B cell (primary cell): ENCODE measurements around the gene PANK1. TPM values are rescaled to one million over a fixed set of nuclear protein-coding genes. Genes with fewer than 3 reads are reported as not detected.

Experiments
- ATAC-seq: fragments of 200-7000 bp; cut with Tn5 transposase; one replicate; pipeline ENCODE4 v1.10.0; 2021; ENCODE audit warnings: low read depth, mild to moderate bottlenecking, moderate number of reproducible peaks, moderate library complexity
- CTCF ChIA-PET: fragments of 350-600 bp; sonication (Branson Sonifier 250); formaldehyde crosslinking; loops from one replicate; lab custom pipeline; 2021; ENCODE audit warnings: antibody characterized with exemption, inconsistent platforms; lab: Charles Lee
- POLR2A ChIA-PET: fragments of 350-600 bp; sonication (Branson Sonifier 250); formaldehyde crosslinking; loops from one replicate; lab custom pipeline; 2021; ENCODE audit warnings: antibody characterized with exemption; lab: Charles Lee
- DNase-seq: peaks from one replicate; pipeline ENCODE4 v3.0.0; 2013
- H2AFZ ChIP-seq: 2 replicates; pipeline ENCODE4 v1.6.1; 2012; ENCODE audit warnings: mild to moderate bottlenecking, low read depth, low read length; ENCODE audit not compliant: insufficient read depth, poor library complexity, severe bottlenecking
- H3K27ac ChIP-seq, 2 donors: 1 replicate in 1 of 2; 2 replicates in 1 of 2; pipeline ENCODE4 v1.5.1; 2012 to 2013; ENCODE audit warnings: low read length in 2 of 2, mild to moderate bottlenecking in 2 of 2, moderate library complexity in 1 of 2
- H3K27me3 ChIP-seq, 4 experiments: fragments of 200-600 bp in 1 of 4; sonication (generic) in 1 of 4; replicated peaks in 1 of 4; 1 replicate in 2 of 4; 2 replicates in 2 of 4; pipeline versions ENCODE4 v1.6.1 to v1.7.0; 2013 to 2016; ENCODE audit warnings: low read length in 3 of 4, mild to moderate bottlenecking in 2 of 4, mixed read lengths in 1 of 4, moderate library complexity in 1 of 4; ENCODE audit not compliant: insufficient read depth in 4 of 4, control insufficient read depth in 3 of 4; ENCODE audit errors: control extremely low read depth in 1 of 4
- H3K36me3 ChIP-seq, 2 experiments: replicated peaks in 1 of 2; 1 replicate in 1 of 2; 2 replicates in 1 of 2; pipeline versions ENCODE4 v1.6.1 to v1.7.1; 2013; ENCODE audit warnings: low read length in 1 of 2; ENCODE audit not compliant: insufficient read depth in 2 of 2, control insufficient read depth in 1 of 2; ENCODE audit errors: control extremely low read depth in 1 of 2, extremely low read depth in 1 of 2
- H3K4me1 ChIP-seq, 2 donors: fragments of 200-600 bp in 1 of 2; sonication (generic) in 1 of 2; 1 replicate in 1 of 2; 2 replicates in 1 of 2; pipeline versions ENCODE4 v1.5.1 to v1.6.1; 2013 to 2017; ENCODE audit warnings: low read length in 2 of 2; ENCODE audit not compliant: control insufficient read depth in 2 of 2, insufficient read depth in 2 of 2
- H3K4me2 ChIP-seq: replicated peaks from 2 replicates; pipeline ENCODE3; 2012; ENCODE audit warnings: mild to moderate bottlenecking, low read depth, low read length; ENCODE audit not compliant: poor library complexity, severe bottlenecking
- H3K4me3 ChIP-seq, 5 experiments: fragments of 200-600 bp in 1 of 5; sonication (generic) in 1 of 5; 1 replicate in 3 of 5; 2 replicates in 2 of 5; pipeline versions ENCODE4 v1.5.1 to v1.7.0; 2011 to 2016; ENCODE audit warnings: low read length in 4 of 5, mild to moderate bottlenecking in 4 of 5, low read depth in 2 of 5, control low read depth in 1 of 5, moderate library complexity in 1 of 5; ENCODE audit not compliant: insufficient read depth in 1 of 5; ENCODE audit errors: control extremely low read depth in 1 of 5, extremely low read depth in 1 of 5
- H3K79me2 ChIP-seq: fragments of 200-600 bp; sonication (generic); one replicate; pipeline ENCODE4 v1.6.0; 2016; ENCODE audit warnings: low read length; ENCODE audit not compliant: control insufficient read depth, insufficient read depth
- H3K9ac ChIP-seq: fragments of 200-600 bp; sonication (generic); 2 replicates; pipeline ENCODE4 v1.6.1; 2017; ENCODE audit warnings: mild to moderate bottlenecking, low read length, moderate library complexity
- H3K9me3 ChIP-seq, 3 donors: one replicate each; pipeline versions ENCODE4 v1.6.1 to v1.7.1; 2013; ENCODE audit warnings: low read length in 2 of 3; ENCODE audit not compliant: control insufficient read depth in 2 of 3, insufficient read depth in 1 of 3; ENCODE audit errors: control extremely low read depth in 1 of 3
- H4K20me1 ChIP-seq: 2 replicates; pipeline ENCODE4 v1.6.0; 2012; ENCODE audit warnings: mild to moderate bottlenecking, low read length; ENCODE audit not compliant: insufficient read depth, control insufficient read depth, poor library complexity, severe bottlenecking
- H3K27ac Mint-ChIP-seq: one replicate; pipeline ENCODE4 v1.8.0; 2021; ENCODE audit warnings: mixed read lengths
- H3K27me3 Mint-ChIP-seq: one replicate; pipeline ENCODE4 v1.8.0; 2021; ENCODE audit warnings: mixed read lengths
- H3K4me1 Mint-ChIP-seq: one replicate; pipeline ENCODE4 v1.8.0; 2021; ENCODE audit warnings: mixed read lengths
- H3K4me3 Mint-ChIP-seq: one replicate; pipeline ENCODE4 v1.8.0; 2021; ENCODE audit warnings: mixed read lengths
- H3K9me3 Mint-ChIP-seq: one replicate; pipeline ENCODE4 v1.8.0; 2022; ENCODE audit warnings: mixed read lengths; ENCODE audit not compliant: insufficient read depth
- EZH2 ChIP-seq: IDR thresholded peaks from 2 replicates; pipeline ENCODE4 v1.6.1; 2012; ENCODE audit warnings: borderline replicate concordance, low read depth, mild to moderate bottlenecking, moderate library complexity, low read length; ENCODE audit not compliant: insufficient read depth, poor library complexity, severe bottlenecking
- WGBS: methylation state at CpG from one replicate; pipeline ENCODE4 v1.1.5; 2013; ENCODE audit warnings: missing lambda C conversion rate; ENCODE audit not compliant: insufficient coverage; 5-methylcytosine and 5-hydroxymethylcytosine counted together
- intact Hi-C: fragments of 100-400 bp; cut with micrococcal nuclease; formaldehyde crosslinking; loops from one replicate; pipeline ENCODE4 v1.10.0; 2022
- polyA plus RNA-seq: library from polyadenylated mRNA; depleted of rRNA; stranded (reverse); fragments of >200 nt; gene quantifications from 2 replicates; pipeline ENCODE4 v1.2.3, GENCODE V29; 2012
- total RNA-seq, 2 donors: library from RNA; stranded (reverse); fragments of 120-200 nt in 1 of 2; gene quantifications; 1 replicate in 1 of 2; 2 replicates in 1 of 2; pipeline versions ENCODE4 v1.2.3 to v1.2.4, GENCODE V29; 2013 to 2022
- TF ChIP-seq, protein P1 (sequence below): fragments of 200-600 bp; IDR thresholded peaks from one replicate; pipeline ENCODE4 v1.8.0; 2022; ENCODE audit warnings: antibody characterized with exemption, mild to moderate bottlenecking

The PANK1 gene
- total and polyA plus RNA-seq, 2 donors (not counting 1 experiment from before 2014, with no cell fraction given): 0.31 to 2.9 TPM

DNA sequence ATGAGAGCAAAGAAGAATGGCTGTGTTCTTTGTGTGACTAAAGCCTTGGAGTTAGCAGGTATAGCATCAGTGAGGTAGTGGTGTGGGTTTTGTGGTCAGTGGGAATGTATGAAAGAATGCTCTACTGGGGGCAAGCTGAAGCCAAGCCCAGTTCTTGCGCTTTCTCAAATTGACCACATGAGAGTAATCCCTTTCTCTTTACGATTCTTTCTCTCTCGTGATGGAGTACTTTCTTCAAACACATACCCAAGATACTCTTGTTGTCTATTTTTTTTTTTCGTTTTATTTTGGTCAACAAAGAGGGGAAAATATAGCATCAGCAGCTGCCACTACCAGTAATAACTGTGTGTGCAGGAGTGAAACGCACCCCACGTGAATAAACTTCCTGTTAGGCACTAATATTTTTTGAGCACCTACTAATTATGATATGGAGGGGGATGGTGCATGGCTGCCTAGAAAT lies 8.4 kb upstream of the PANK1 start:
- DNase-seq: no peak
- no peak for ATAC-seq
- POLR2A ChIA-PET: no interaction called here
- Mint-ChIP-seq H3K27ac (no peak overlapping the region), H3K9me3 (peaks cover 5% of the 10 kb centered on the region), H3K4me1 (peaks cover 33% of the 10 kb centered on the region), H3K4me3 (no peak overlapping the region), H3K27me3 (no peaks in the 10 kb centered on the region)
- Histone ChIP-seq H3K4me1 (peaks cover 22 to 35% of the 10 kb centered on the region in 2 donors), H4K20me1 (no peaks in the 10 kb centered on the region), H3K4me3 (no peak overlapping the region), H3K79me2 (no peaks in the 10 kb centered on the region), H3K27ac (no peak overlapping the region), H3K4me2 (no peak overlapping the region), H3K27me3 (no peaks in the 10 kb centered on the region), H3K9me3 (peaks cover 0 to 15% (median 13%) of the 10 kb centered on the region in 3 donors), H3K9ac (no peak overlapping the region), H3K36me3 (no peaks in the 10 kb centered on the region), H2AFZ (no peak overlapping the region)
- no peak for TF ChIP-seq EZH2
- TF ChIP-seq, protein P1, sequence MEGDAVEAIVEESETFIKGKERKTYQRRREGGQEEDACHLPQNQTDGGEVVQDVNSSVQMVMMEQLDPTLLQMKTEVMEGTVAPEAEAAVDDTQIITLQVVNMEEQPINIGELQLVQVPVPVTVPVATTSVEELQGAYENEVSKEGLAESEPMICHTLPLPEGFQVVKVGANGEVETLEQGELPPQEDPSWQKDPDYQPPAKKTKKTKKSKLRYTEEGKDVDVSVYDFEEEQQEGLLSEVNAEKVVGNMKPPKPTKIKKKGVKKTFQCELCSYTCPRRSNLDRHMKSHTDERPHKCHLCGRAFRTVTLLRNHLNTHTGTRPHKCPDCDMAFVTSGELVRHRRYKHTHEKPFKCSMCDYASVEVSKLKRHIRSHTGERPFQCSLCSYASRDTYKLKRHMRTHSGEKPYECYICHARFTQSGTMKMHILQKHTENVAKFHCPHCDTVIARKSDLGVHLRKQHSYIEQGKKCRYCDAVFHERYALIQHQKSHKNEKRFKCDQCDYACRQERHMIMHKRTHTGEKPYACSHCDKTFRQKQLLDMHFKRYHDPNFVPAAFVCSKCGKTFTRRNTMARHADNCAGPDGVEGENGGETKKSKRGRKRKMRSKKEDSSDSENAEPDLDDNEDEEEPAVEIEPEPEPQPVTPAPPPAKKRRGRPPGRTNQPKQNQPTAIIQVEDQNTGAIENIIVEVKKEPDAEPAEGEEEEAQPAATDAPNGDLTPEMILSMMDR: no peak
- no CpG with 5 or more reads among the region's 6 CpGs for WGBS
- intact Hi-C loops: no loop called here
- CTCF ChIA-PET: no interaction called here

DNA sequence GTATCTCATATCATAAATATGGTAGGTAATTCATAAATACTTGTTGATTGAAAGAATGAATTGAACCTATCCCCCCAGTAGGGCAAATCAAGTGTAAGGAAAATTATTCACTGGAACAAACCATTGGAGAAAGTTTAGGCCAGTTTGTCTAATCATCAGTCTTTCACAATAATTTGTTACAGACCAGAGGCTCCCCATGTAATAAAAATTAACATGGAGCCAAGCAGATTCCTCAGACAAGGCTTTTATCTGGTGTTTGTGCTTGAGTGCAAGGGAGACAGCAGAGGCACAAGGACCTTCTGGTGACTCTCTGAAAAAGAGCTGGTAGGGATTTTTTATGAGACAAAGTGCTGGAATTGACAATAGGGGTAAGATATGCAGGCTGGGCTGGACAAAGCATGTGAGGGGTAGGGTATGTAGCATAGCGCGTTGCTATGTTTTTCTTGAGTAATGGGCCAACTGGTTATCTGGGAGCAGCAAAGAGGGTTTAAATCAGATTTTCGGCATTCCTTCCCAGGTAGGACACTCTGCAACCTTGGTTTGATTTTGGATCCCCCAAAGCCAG lies 7.8 kb upstream of the PANK1 start:
- Mint-ChIP-seq H3K4me1 (peaks cover 33% of the 10 kb centered on the region), H3K9me3 (peaks cover 5% of the 10 kb centered on the region), H3K27ac (peak overlapping the region; percentile 7), H3K27me3 (no peaks in the 10 kb centered on the region), H3K4me3 (no peak overlapping the region)
- DNase-seq (no peak), ATAC-seq (no peak)
- Histone ChIP-seq H3K36me3 (no peaks in the 10 kb centered on the region), H3K4me2 (peak overlapping the region; percentile 46), H2AFZ (peak overlapping the region; percentile 12), H3K27ac (peak overlapping the region; percentile 55 to 63), H3K4me1 (peaks cover 22 to 35% of the 10 kb centered on the region in 2 donors), H3K79me2 (no peaks in the 10 kb centered on the region), H3K27me3 (no peaks in the 10 kb centered on the region), H3K9ac (no peak overlapping the region), H3K9me3 (peaks cover 0 to 15% (median 13%) of the 10 kb centered on the region in 3 donors), H3K4me3 (no peak overlapping the region), H4K20me1 (no peaks in the 10 kb centered on the region)
- intact Hi-C loops: no loop called here
- ChIA-PET POLR2A (no interaction called here), CTCF (no interaction called here)
- 100% methylated on average over 3 of the region's 3 CpGs for WGBS
- TF ChIP-seq EZH2: no peak
- TF ChIP-seq, protein P1: no peak
